ENCODE data around the gene RIPK1.

DNA sequence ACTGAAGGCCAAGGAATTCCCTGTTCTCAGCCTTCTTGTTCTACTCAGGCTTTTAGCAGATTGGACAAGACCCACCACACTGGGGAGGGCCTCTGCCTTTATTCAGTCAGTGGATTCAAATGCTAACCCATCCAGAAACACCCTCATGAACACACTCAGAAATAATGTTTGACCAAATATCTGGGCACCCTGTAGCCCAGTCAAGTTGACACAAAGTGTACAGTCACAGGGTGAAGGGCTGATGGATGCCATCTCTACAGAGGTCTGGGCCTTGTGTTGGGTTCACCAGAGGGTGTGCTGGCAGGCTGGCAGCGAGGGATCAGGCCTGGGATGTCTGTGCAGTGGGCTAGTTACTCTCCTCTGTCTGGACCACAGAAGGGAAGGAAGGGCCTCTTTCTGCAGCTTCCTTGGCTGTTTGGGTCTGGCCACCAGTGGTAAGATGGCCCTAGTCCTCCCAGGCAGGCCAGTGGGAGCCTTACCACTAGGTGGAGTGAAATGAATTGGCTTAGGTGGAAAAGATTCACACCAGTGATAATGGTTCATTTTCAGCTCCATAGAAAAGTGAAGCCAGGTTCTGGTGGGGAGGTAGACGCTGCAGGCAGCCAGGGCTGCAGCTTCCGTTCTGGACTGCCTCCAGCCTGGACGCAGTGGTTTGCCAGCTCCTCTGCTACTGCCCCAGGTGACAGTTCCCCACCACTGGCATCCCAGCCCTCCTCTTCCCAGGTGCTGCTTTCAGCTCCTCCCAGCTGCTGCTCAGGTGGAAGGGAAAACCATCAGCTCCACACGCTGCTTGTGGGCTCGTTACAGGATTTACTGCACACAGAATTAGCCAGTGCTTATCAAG is 79.8 kb downstream of the RIPK1 start:
- no peak for TF ChIP-seq CTCF (IDR thresholded peaks at IDR 0.05; ENCODE audit: extremely low read depth in 1 of 2, insufficient read depth in 1 of 2, low read depth in 1 of 2, low read length in 2 of 2)
- TF ChIP-seq EZH2 (IDR thresholded peaks at IDR 0.05; ENCODE audit: borderline replicate concordance, low read depth, low read length, severe bottlenecking), result no peak
- TF ChIP-seq POLR2A (IDR thresholded peaks at IDR 0.05; ENCODE audit: low read depth, low read length), result no peak
- no peak for TF ChIP-seq JUN (IDR thresholded peaks at IDR 0.05; ENCODE audit: borderline replicate concordance, insufficient read depth, insufficient read length, low read depth)
- no peak for TF ChIP-seq POLR2AphosphoS5 (IDR thresholded peaks at IDR 0.05; ENCODE audit: insufficient read depth, low read depth, low read length)
- no peak for TF ChIP-seq MYC (IDR thresholded peaks at IDR 0.05; ENCODE audit: low read depth, low read length)
- TF ChIP-seq FOS (IDR thresholded peaks at IDR 0.05; ENCODE audit: borderline replicate concordance, insufficient read depth, low read length), result no peak
- TF ChIP-seq, protein P1, sequence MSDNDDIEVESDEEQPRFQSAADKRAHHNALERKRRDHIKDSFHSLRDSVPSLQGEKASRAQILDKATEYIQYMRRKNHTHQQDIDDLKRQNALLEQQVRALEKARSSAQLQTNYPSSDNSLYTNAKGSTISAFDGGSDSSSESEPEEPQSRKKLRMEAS (IDR thresholded peaks at IDR 0.05; ENCODE audit: insufficient read depth, insufficient read length), result no peak
- TF ChIP-seq GATA2 (IDR thresholded peaks at IDR 0.05; ENCODE audit: insufficient read depth, insufficient read length, low read depth, low read length), result no peak
